ENCODE measurements around the gene PTK6. TPM values are rescaled to one million over a fixed set of nuclear protein-coding genes. Genes with fewer than 3 reads are reported as not detected.

Gene PTK6
- total RNA-seq, 2 experiments from 2014 or later, result 0.19 to 0.22 TPM

GRCh38 chr20:63578224-63579016, 41.2 kb upstream of the PTK6 start:
- Histone ChIP-seq H3K27ac (ENCODE audit: low read depth in 1 of 2, low read length in 2 of 2) (no peak overlapping the region), H3K27me3 (ENCODE audit: control insufficient read depth in 1 of 2, insufficient read depth in 2 of 2, low read length in 2 of 2) (no peaks in the 10 kb centered on the region), H3K9me3 (ENCODE audit: control insufficient read depth in 1 of 2, insufficient read depth in 1 of 2, low read length in 2 of 2) (no peaks in the 10 kb centered on the region), H3K4me3 (ENCODE audit: low read length) (no peak overlapping the region), H3K4me1 (ENCODE audit: insufficient read depth, low read length) (peaks cover 21% of the 10 kb centered on the region), H3K36me3 (ENCODE audit: insufficient read depth, low read length) (no peaks in the 10 kb centered on the region)
- intact Hi-C loops (cut with DNase I, micrococcal nuclease), result loop anchor here in 1 of 2 experiments (2.0 kb wide), 1 partner anchor 40 kb away; no protein-coding TSS in a partner anchor
- TF ChIP-seq CTCF (IDR thresholded peaks at IDR 0.05), result no peak
- POLR2A ChIA-PET, result interaction anchor here (0.8 to 1.5 kb wide), 2 partner anchors 10 to 41 kb away, joined by 4 read pairs; partner anchors contain the start of gene PTK6
- no peak overlapping the region for H3K4me3 Mint-ChIP-seq
- H3K9me3 Mint-ChIP-seq, result no peaks in the 10 kb centered on the region
- DNase-seq (peak in 1 of 14 experiments; percentile 22), ATAC-seq (ENCODE audit: poor library complexity) (no peak)
- H3K4me1 Mint-ChIP-seq (ENCODE audit: low read depth), result peaks cover 15% of the 10 kb centered on the region
- CTCF ChIA-PET, result no interaction called here
- no peak overlapping the region for H3K27ac Mint-ChIP-seq
- H3K27me3 Mint-ChIP-seq, result no peaks in the 10 kb centered on the region
- no peaks in the 10 kb centered on the region for H3K36me3 Mint-ChIP-seq (ENCODE audit: low read depth)

- H3K4me1 Mint-ChIP-seq (ENCODE audit: low read depth), result peaks cover 15% of the 10 kb centered on the region
- no peak overlapping the region for H3K27ac Mint-ChIP-seq
- Histone ChIP-seq H3K9me3 (ENCODE audit: control insufficient read depth in 1 of 2, insufficient read depth in 1 of 2, low read length in 2 of 2) (peaks cover 0 to 4% of the 10 kb centered on the region in 2 experiments), H3K4me1 (ENCODE audit: insufficient read depth, low read length) (peaks cover 31% of the 10 kb centered on the region), H3K27me3 (ENCODE audit: control insufficient read depth in 1 of 2, insufficient read depth in 2 of 2, low read length in 2 of 2) (no peaks in the 10 kb centered on the region), H3K4me3 (ENCODE audit: low read length) (no peak overlapping the region), H3K36me3 (ENCODE audit: insufficient read depth, low read length) (peaks cover 3% of the 10 kb centered on the region), H3K27ac (ENCODE audit: low read depth in 1 of 2, low read length in 2 of 2) (no peak overlapping the region)
- intact Hi-C loops (cut with DNase I, micrococcal nuclease), result no loop called here
- no peak overlapping the region for H3K4me3 Mint-ChIP-seq
- ATAC-seq (ENCODE audit: poor library complexity) (no peak), DNase-seq (no peak)
- H3K36me3 Mint-ChIP-seq (ENCODE audit: low read depth), result no peaks in the 10 kb centered on the region
- POLR2A ChIA-PET, result interaction anchor here (0.8 to 1.5 kb wide), 2 partner anchors 9 to 40 kb away, joined by 4 read pairs; partner anchors contain the start of gene PTK6
- no peak for TF ChIP-seq CTCF (IDR thresholded peaks at IDR 0.05)
- CTCF ChIA-PET, result no interaction called here
- H3K9me3 Mint-ChIP-seq, result no peaks in the 10 kb centered on the region
- H3K27me3 Mint-ChIP-seq, result no peaks in the 10 kb centered on the region
Measured at GRCh38 chr20:63577317-63577894, 40.2 kb upstream of the PTK6 start.

- Histone ChIP-seq H3K36me3 (ENCODE audit: insufficient read depth, low read length) (peaks cover 4% of the 10 kb centered on the region), H3K9me3 (ENCODE audit: control insufficient read depth in 1 of 2, insufficient read depth in 1 of 2, low read length in 2 of 2) (peaks cover 0 to 4% of the 10 kb centered on the region in 2 experiments), H3K4me1 (ENCODE audit: insufficient read depth, low read length) (peaks cover 36% of the 10 kb centered on the region), H3K4me3 (ENCODE audit: low read length) (no peak overlapping the region), H3K27ac (ENCODE audit: low read depth in 1 of 2, low read length in 2 of 2) (no peak overlapping the region), H3K27me3 (ENCODE audit: control insufficient read depth in 1 of 2, insufficient read depth in 2 of 2, low read length in 2 of 2) (no peaks in the 10 kb centered on the region)
- ChIA-PET CTCF (no interaction called here), POLR2A (no interaction called here)
- no peak overlapping the region for H3K27ac Mint-ChIP-seq
- no peaks in the 10 kb centered on the region for H3K36me3 Mint-ChIP-seq (ENCODE audit: low read depth)
- H3K4me3 Mint-ChIP-seq, result peak overlapping the region; percentile 74
- H3K9me3 Mint-ChIP-seq, result no peaks in the 10 kb centered on the region
- DNase-seq, result no peak
- no peaks in the 10 kb centered on the region for H3K27me3 Mint-ChIP-seq
- intact Hi-C loops (cut with DNase I, micrococcal nuclease), result no loop called here
- TF ChIP-seq CTCF (IDR thresholded peaks at IDR 0.05), result no peak
- ATAC-seq (ENCODE audit: poor library complexity), result no peak
- peaks cover 15% of the 10 kb centered on the region for H3K4me1 Mint-ChIP-seq (ENCODE audit: low read depth)
Measured at GRCh38 chr20:63576311-63576710, 39.1 kb upstream of the PTK6 start.

All from CD4-positive, alpha-beta T cell (primary cell).